ENCODE data around the gene CTSW. TPM values are rescaled to one million over a fixed set of nuclear protein-coding genes. Genes with fewer than 3 reads are reported as not detected.

Gene CTSW
- total RNA-seq, 1 experiment from 2014 or later: not detected

DNA sequence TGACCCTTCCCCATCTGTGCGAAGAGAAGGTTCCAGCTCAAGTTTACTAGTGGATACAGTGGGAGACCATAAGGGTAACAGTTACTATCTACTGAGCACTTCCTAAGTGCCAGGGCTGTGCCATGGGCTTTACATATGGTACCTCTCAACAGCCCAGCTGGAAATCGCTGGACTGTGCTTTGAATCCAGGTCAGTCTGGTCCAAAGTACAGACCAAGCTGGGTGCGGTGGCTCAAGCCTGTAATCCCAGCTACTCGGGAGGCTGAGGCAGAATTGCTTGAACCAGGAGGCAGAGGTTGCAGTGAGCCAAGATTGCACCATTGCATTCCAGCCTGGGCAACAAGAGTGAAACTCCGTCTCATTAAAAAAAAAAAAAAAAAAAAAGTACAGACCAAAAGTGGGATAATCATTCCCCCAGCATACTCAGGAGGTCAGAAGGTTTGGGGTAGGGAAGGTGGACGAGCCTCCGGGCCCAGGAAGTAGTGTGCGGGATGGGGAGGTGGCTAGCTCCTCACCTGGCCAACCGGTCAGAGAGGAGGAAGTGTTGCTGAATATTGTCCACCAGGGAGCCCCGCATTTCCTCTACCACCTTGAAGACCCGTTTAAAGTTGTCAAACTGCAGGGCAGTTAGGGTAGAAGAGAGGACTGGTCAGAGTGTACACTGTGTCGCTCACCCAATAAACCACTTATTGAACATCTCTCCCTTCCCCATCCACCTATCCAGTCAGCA, 6.3 kb downstream of the CTSW start:
- POLR2A ChIA-PET: interaction anchor here (1.3 kb wide), 1 partner anchor 26 kb away, joined by 5 read pairs; the partner anchor contains the start of gene MUS81
- peak overlapping the region; percentile 97 for H3K4me3 Mint-ChIP-seq
- no peak overlapping the region for H3K27ac Mint-ChIP-seq
- H3K36me3 Mint-ChIP-seq: peaks cover 42% of the 10 kb centered on the region
- CTCF ChIA-PET: interaction anchor here (0.6 to 11.9 kb wide), 15 partner anchors 9 to 279 kb away, joined by 3 to 539 read pairs (median 15); partner anchors contain the start of genes AP5B1, CFL1, CST6 and EFEMP2
- H3K9me3 Mint-ChIP-seq: no peaks in the 10 kb centered on the region
- ATAC-seq (no peak), DNase-seq (ENCODE audit: low spot score) (no peak)
- peaks cover 30% of the 10 kb centered on the region for H3K4me1 Mint-ChIP-seq
- H3K27me3 Mint-ChIP-seq (ENCODE audit: low read depth): peaks cover 15% of the 10 kb centered on the region
- no peak for TF ChIP-seq ESRRA (CRISPR knock-in tag; IDR thresholded peaks at IDR 0.05; ENCODE audit: borderline replicate concordance)
- TF ChIP-seq CBFB (CRISPR knock-in tag; IDR thresholded peaks at IDR 0.05; ENCODE audit: low read depth): no peak
- TF ChIP-seq, protein P1, sequence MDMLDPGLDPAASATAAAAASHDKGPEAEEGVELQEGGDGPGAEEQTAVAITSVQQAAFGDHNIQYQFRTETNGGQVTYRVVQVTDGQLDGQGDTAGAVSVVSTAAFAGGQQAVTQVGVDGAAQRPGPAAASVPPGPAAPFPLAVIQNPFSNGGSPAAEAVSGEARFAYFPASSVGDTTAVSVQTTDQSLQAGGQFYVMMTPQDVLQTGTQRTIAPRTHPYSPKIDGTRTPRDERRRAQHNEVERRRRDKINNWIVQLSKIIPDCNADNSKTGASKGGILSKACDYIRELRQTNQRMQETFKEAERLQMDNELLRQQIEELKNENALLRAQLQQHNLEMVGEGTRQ (CRISPR knock-in tag; IDR thresholded peaks at IDR 0.05): no peak
- TF ChIP-seq CDX4 (CRISPR knock-in tag; IDR thresholded peaks at IDR 0.05; ENCODE audit: borderline replicate concordance): no peak
- no peak for TF ChIP-seq ZBTB43 (CRISPR knock-in tag; IDR thresholded peaks at IDR 0.05)
- TF ChIP-seq PRDM15 (CRISPR knock-in tag; IDR thresholded peaks at IDR 0.05): no peak
- TF ChIP-seq EMX1 (CRISPR knock-in tag; IDR thresholded peaks at IDR 0.05): no peak
- TF ChIP-seq, protein P2, sequence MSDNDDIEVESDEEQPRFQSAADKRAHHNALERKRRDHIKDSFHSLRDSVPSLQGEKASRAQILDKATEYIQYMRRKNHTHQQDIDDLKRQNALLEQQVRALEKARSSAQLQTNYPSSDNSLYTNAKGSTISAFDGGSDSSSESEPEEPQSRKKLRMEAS (CRISPR knock-in tag; IDR thresholded peaks at IDR 0.05): no peak
- no peak for TF ChIP-seq TEAD1 (CRISPR knock-in tag; IDR thresholded peaks at IDR 0.05)
- TF ChIP-seq NFYB (CRISPR knock-in tag; conservative IDR thresholded peaks at IDR 0.05; ENCODE audit: low read depth): no peak
- TF ChIP-seq, protein P3, sequence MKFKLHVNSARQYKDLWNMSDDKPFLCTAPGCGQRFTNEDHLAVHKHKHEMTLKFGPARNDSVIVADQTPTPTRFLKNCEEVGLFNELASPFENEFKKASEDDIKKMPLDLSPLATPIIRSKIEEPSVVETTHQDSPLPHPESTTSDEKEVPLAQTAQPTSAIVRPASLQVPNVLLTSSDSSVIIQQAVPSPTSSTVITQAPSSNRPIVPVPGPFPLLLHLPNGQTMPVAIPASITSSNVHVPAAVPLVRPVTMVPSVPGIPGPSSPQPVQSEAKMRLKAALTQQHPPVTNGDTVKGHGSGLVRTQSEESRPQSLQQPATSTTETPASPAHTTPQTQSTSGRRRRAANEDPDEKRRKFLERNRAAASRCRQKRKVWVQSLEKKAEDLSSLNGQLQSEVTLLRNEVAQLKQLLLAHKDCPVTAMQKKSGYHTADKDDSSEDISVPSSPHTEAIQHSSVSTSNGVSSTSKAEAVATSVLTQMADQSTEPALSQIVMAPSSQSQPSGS (CRISPR knock-in tag; IDR thresholded peaks at IDR 0.05; ENCODE audit: borderline replicate concordance, low read depth): no peak
- TF ChIP-seq CTCF (IDR thresholded peaks at IDR 0.05): no peak
- TF ChIP-seq NR1H2 (CRISPR knock-in tag; IDR thresholded peaks at IDR 0.05): no peak
- TF ChIP-seq ZNF425 (CRISPR knock-in tag; conservative IDR thresholded peaks at IDR 0.05): no peak
- no peak for TF ChIP-seq RELA (CRISPR knock-in tag; IDR thresholded peaks at IDR 0.05; ENCODE audit: borderline replicate concordance)
- no peak for TF ChIP-seq SMAD3 (CRISPR knock-in tag; IDR thresholded peaks at IDR 0.05; ENCODE audit: borderline replicate concordance)
- TF ChIP-seq ZNF396 (CRISPR knock-in tag; IDR thresholded peaks at IDR 0.05; ENCODE audit: borderline replicate concordance): no peak
